GM08714 (cell line): ENCODE measurements around the gene PTTG2.

Experiments used
- H3K4me3 ChIP-seq: fragments of 200-500 bp; sonication (Bioruptor generic); 2 replicates; pipeline ENCODE4 v1.5.1; 2014; ENCODE audit warnings: mild to moderate bottlenecking, low read length, inconsistent platforms
- ZNF274 ChIP-seq: IDR thresholded peaks from 2 replicates; pipeline ENCODE4 v1.6.1; 2012; ENCODE audit warnings: mild to moderate bottlenecking, low read depth, low read length

PTTG2 gene

DNA sequence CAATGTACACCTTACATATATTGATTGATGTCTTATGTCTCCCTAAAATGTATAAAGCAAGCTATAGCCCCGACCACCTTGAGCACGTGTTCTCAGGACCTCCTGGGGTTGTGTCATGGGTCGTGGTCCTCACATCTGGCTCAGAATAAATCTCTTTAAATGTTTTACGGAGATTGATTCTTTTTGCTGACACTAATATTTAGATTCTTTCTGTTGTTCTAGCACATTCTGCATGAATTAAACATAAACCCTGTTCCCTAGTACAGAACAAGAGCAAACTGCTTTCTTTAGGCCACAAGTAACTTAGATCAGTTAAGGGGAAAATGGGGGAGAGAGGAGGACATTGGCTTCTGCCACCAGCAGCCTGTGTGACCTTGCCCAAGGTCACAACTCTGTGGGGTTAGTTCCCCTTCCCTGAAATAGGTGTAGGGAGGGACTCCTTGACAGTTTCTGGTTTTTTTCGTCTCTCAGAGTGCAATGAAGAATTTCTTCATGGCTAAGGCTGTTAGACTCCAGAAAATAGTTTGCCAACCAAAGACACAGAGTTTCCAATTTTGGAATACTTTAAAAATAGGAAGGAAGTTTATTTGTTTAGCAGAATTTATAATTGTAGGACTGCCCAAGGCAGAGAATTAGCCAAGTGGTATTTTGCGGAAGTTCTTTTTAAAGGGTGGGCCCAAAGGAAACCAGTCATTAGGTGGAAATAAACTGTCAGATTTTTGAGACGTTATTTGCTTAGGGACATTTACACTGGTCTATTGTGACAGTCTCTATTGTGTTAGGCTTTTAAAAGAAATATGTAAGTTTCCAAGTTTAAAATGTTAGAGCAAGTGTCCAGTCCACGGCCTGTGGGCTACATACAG is 29.4 kb downstream of the PTTG2 start:
- H3K4me3 ChIP-seq, result no peak overlapping the region

DNA sequence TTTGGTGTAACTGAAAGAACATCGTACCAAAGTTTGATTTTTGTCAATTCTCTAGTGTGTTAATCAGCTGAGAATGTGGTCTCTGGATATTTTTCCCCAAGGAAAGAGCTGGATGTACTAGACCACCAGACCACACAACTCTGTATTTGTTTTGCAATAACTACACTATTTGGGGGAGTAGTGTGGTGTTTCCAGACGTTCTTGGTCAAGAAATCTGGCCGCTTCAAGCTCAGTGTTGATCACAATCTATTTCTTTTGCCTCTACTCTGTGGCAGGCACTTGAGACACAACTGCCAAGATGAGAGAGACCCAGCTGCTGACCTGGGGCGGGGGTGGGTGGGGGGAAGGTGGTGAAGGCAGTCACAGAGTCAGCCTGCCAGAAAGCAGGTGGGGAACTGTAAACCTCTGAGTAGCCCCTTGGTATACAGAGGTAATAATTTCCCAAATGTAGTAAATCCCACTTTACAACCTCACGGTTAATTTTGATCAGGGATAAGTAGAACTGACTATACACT is 30.6 kb downstream of the PTTG2 start:
- H3K4me3 ChIP-seq, result no peak overlapping the region
- no peak for TF ChIP-seq ZNF274

More for the DNA sequence above, 29.4 kb downstream of the PTTG2 start:
- TF ChIP-seq ZNF274, result no peak

DNA sequence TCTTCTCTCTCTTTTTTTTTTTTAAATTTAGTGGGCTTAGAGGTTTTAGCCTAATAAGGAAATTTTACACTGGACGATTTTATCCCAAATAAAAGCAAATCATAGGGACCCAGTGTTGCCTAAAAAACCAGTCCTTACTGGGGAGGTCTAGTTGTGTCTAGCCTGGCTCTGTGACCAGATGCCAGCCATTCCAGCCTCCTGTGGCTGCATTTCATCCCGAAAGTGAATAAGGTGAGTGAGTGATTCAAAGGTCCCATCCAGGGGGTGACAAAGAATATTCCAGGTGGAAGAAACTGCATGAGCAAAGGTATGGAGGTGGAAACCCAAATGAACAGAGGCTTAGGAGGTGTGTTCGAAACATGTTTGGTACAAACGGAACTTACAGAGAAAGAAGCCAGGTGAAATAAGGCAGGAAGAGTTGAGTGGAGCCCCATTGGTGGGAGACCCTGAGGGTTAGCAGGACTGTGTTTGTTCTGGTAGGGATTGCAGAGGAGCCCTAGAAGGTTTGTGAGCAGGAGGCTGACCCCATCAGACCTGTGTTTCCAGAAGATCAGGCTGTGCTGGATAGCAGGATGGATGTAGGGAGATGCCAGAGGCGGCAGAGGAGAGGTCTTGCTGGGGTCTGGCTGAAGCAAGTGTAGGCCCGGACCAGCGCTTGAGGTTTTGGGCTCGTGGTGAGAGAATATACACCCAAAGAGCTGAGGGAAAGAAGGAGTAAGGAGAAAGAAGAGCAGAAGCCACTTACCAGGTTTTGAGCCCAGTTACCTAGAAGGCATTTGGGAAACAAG is 31.6 kb downstream of the PTTG2 start:
- H3K4me3 ChIP-seq, result no peak overlapping the region
- no peak for TF ChIP-seq ZNF274

DNA sequence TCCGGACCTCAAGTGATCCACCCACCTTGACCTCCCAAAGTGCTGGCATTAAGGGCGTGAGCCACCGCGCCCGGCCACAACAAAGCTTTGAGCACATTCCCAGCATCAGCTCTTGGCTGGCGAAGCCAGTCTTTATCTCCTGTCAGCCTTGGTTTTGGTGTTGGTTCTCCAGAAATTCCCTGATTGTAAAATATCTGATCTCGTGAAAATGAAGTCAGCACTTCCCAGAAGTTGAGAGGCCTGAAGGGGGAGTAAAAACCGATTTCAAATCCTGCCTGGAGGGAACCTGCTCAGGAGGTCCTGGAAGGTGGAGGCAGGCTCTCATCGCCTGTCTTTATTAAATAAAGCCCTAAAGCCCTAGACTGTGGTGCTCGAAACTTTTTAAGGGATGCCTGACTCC is 33.6 kb downstream of the PTTG2 start:
- no peak for TF ChIP-seq ZNF274

DNA sequence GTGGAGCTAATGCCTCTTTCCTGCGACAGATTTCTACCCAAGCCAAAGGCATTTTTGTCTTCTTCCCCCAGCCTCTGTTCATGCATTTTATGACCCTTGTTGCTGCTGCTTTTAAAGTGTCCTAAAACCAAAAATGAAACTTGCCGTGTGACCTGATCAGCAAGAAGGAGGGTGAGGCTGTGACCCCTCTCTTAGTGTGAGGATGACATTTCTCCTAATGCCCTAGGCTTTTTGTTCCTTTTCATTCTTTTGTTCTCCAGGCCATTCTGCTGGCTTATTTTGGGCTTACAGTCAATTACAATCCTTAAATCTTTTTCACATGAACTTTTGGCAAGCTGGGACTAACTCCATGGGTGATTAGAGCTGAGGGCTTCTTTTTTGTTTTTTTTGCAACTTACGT is 34.4 kb downstream of the PTTG2 start:
- TF ChIP-seq ZNF274, result no peak
- H3K4me3 ChIP-seq, result no peak overlapping the region

More for the DNA sequence above, 33.6 kb downstream of the PTTG2 start:
- H3K4me3 ChIP-seq, result no peak overlapping the region

DNA sequence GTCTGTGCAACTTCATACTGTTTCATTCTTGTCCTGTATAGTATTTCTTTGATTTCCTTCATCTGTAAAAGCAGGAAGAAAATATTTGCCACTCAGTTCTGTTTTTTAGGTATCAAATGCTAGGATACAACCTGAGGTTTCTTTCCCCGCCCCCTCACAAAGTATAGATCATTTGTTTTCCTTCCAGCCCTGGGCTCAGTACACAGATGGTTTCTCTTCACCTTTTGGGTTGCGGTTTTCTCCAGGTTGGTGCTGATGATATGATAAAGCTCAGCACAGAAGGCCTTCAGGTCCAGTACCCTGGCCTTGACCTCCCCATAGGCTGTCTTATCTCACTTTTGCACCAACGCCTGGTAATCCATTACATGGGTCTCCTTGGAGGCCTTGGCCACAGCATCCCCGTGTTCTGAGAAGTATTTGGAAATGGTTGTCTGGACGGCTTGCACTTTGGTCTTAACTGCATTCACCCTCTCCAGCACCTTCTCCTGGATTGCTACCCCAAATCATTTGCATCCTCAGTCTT is 35.2 kb downstream of the PTTG2 start:
- H3K4me3 ChIP-seq, result no peak overlapping the region
- no peak for TF ChIP-seq ZNF274

DNA sequence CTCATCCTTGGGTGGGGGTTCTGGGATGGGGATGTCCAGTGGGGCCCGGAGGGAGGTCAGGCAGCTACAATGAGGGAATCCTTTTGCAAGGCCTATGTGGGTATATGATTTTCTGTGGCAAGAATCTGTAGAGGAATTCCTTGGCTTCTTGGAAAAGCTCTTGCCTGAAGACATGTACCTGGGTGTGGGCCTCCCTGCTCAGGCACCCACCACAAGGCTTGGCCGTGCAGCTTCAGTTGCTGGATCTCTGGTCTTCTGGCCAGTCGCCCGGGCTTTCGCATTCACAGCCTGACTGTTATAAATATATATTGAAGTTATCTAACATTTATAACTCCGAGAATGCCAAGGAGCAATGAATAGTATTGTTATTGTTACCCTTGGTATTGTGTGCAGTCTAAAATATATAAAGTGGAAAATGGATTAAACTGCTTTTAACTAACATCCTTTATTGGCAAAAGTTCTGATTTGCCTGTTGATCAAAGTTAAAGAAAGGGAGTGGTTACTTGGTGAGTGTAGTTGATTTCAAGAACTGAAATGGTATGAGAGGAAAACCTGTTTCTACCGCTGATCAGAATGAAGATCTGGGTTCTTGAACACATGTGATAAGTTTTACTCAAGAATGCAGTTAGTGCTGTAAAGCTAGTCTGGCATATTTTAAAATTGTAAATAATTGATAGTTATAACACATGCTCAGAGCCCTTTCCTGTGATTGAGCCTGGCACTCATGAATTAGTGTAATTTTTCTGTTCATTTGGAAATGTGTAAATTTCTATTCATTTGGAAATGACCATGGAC is 36.0 kb downstream of the PTTG2 start:
- no peak overlapping the region for H3K4me3 ChIP-seq
- TF ChIP-seq ZNF274, result no peak

DNA sequence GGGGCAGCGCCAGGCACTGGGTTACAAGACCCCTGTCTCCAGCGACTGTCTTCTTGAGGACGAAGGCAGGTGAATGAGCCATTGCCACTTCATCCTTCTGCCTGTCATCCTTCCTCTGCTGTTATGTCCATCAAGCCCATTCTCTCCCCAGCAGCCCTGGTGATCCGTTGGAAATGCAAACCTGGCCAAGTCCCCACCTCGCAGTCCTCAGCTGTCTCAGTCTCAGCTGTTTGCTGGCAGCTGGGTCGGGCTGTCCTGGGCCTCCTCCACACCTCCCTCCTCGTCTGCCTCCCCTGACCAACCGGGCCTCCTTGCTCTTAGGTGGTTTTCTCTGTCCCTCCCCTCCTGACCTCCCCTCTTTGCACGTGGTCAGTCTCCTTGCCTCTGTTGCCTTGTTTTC is 38.0 kb downstream of the PTTG2 start:
- TF ChIP-seq ZNF274, result no peak
- no peak overlapping the region for H3K4me3 ChIP-seq

DNA sequence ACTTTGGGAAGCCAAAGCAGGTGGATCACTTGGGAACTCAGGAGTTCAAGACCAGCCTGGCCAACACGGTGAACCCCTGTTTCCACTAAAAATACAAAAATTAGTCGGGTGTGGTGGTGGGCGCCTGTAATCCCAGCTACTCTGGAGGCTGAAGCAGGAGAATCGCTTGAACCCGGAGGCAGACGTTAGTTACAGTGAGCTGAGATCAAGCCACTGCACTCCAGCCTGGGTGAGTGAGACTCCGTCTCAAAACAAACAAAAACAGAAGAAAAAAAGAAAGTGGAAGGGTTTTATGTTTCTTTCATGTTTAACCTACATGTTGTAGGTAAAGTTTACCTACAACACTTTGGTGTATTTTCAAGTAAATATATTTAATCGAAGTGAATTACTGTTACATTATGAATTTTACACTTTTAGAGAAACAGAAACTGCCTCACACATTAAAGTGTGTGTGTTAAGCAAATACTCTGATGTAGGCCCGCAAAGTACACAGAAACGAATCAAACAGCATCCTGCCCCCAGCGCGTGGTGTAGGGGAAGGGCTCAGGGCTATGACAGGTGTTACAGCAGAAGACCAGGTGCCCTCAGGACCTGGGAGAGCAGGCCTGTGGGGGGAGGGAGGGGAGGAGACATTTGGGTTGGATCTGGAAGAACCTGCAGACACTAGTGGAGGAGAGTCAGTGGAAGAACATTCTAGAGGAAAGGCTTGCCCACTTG is 39.0 kb downstream of the PTTG2 start:
- TF ChIP-seq ZNF274, result no peak
- H3K4me3 ChIP-seq, result no peak overlapping the region

DNA sequence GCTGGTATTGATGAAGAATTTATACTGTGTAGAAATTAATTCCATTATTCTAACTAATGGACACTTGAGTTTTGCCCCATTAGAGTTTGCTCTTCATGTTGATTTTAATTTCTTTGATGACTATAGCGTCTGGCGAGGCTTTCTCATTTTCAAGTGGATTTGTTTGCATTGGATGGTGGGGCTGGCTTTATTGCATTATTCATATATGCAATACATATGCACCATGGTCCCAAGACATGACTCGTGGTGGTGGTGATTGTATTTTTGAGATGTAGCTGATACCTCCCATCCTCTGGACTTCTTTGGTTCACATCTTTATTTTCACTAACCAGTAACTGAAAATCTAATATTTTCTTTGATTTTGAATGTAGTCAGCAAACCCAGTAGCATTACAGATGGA is 39.8 kb downstream of the PTTG2 start:
- no peak overlapping the region for H3K4me3 ChIP-seq
- no peak for TF ChIP-seq ZNF274

DNA sequence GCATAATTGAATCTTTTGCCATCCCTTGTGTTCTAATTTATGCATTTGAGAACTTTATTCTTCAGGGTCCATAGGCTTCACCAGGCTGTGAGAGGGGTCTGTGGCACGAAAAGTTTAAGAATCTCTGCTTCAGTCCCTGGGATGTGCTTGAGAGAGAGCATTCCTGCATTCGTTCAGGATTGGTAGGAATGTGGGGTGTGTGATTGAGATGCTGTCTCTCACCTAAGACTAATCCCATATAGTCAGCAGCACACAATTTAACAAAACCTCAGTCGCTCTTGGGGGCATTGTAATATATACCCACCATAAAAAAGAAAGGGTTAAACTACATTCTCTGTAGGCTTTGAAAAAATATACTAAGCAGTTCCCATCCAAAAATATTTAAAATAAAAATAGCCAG is 41.7 kb downstream of the PTTG2 start:
- H3K4me3 ChIP-seq, result no peak overlapping the region
- no peak for TF ChIP-seq ZNF274

DNA sequence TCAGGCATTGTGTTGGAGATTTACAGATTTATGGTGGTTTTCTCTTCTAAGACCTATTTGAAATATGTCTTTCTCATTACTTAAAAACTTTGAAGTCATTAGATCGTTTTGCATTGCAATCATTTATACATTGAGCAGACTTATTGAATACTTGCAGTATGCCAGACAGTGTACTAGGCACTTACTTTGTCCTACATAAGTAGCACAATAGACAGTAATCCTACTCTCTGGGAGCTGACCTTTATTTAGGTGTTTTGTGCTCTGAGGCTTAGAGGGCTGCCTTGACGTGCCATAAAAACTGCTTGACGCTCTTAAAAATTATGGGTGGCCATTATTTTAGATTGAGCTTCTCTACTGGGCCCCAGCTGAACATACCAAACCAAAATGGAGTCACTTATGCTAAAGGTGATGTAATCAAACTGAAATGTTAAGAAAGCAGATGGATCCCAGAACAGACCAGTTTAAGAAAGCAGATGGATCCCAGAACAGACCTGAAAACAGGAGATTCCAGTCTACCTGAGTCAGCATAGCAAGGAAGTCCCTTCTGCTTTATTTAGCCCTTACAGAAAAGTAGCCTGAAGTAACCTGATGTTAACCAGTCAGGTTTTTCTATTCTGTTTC is 42.4 kb downstream of the PTTG2 start:
- no peak overlapping the region for H3K4me3 ChIP-seq
- TF ChIP-seq ZNF274, result no peak

DNA sequence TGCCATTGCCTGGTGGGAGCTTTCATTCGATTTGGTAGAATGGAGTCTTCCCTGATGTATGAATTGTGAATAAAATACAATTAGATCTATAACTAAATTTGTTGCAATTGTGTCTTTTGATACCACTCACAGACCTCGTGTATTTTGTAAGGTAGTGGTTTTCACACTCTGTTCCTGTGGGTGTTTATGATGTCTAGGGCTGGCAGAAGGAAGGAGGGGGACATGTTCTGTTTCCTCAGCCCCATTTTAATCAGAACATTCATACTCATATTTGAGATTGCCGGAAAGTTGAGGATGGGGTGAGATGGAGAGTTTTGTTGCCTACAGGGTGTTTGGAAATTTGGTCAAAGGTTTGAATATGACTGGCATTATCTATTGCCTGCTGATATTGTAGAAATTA is 42.9 kb downstream of the PTTG2 start:
- H3K4me3 ChIP-seq, result no peak overlapping the region
- no peak for TF ChIP-seq ZNF274
